K562 (cell line): ENCODE measurements around the gene ARFGEF3. TPM values are rescaled to one million over a fixed set of nuclear protein-coding genes. Genes with fewer than 3 reads are reported as not detected.

ENCODE experiments used
- ATAC-seq: fragments of 200-7000 bp; cut with Tn5 transposase; 3 replicates; pipeline ENCODE4 v1.9.1; 2020; ENCODE audit warnings: moderate library complexity
- BruUV-seq: library from RNA; stranded (reverse); fragments of 400-500 nt; replicated peaks from 2 replicates; lab custom pipeline; 2021; lab: Mats Ljungman, UMichigan
- CTCF ChIA-PET: fragments of 300-600 bp; formaldehyde crosslinking; extraction: SDS; loops from one replicate; lab custom pipeline; 2021; ENCODE audit warnings: low intra/inter-chr PET ratio; lab: Yijun Ruan, JAX
- POLR2A ChIA-PET: fragments of 300-600, 350-650 bp; sonication (Branson Sonifier 250); formaldehyde crosslinking; extraction: SDS; loops from one replicate; lab custom pipeline; 2021; ENCODE audit warnings: antibody characterized with exemption, inconsistent platforms; lab: Yijun Ruan, JAX
- DNase-seq, 4 experiments: peaks; one replicate each; pipeline versions ENCODE4 v3.0.0 to v3.0.0-alpha.2; 2011 to 2018; ENCODE audit warnings: low spot score in 3 of 4, mixed read lengths in 3 of 4; ENCODE audit errors: extremely low read depth in 1 of 4
- FAIRE-seq: peaks from 2 replicates; lab custom pipeline; 2011; peaks lifted over from hg19 to GRCh38; lab: Jason Lieb, UNC
- H2AFZ ChIP-seq: 2 replicates; pipeline ENCODE4 v1.6.0; 2011; ENCODE audit warnings: low read depth, low read length, control low read depth, inconsistent platforms
- H3K27ac ChIP-seq: fragments of 200-600 bp; 3 replicates; pipeline ENCODE4 v1.8.0; 2011; ENCODE audit warnings: low read depth, mild to moderate bottlenecking, control low read depth, inconsistent platforms, low read length, moderate library complexity, mixed read lengths; ENCODE audit errors: extremely low read depth
- H3K27me3 ChIP-seq, 2 experiments: fragments of 300-600 bp in 1 of 2; 2 replicates in 1 of 2; 3 replicates in 1 of 2; pipeline versions ENCODE4 v1.6.0 to v1.8.0; 2011; ENCODE audit warnings: inconsistent platforms in 2 of 2, low read length in 2 of 2, mild to moderate bottlenecking in 1 of 2, mixed read lengths in 1 of 2, moderate library complexity in 1 of 2; ENCODE audit not compliant: control insufficient read depth in 2 of 2, insufficient read depth in 2 of 2
- H3K36me3 ChIP-seq: fragments of 300-600 bp; 3 replicates; pipeline ENCODE4 v1.8.0; 2011; ENCODE audit warnings: mild to moderate bottlenecking, low read length, inconsistent platforms; ENCODE audit not compliant: control insufficient read depth, insufficient read depth
- H3K4me1 ChIP-seq, 2 experiments: fragments of 200-600 bp in 1 of 2; replicated peaks in 1 of 2; 2 replicates in 1 of 2; 3 replicates in 1 of 2; pipeline versions ENCODE4 v1.5.1 to v1.8.0; 2011; ENCODE audit warnings: inconsistent platforms in 2 of 2, low read length in 2 of 2, mild to moderate bottlenecking in 1 of 2, mixed read lengths in 1 of 2, moderate library complexity in 1 of 2; ENCODE audit not compliant: control insufficient read depth in 2 of 2, insufficient read depth in 2 of 2
- H3K4me2 ChIP-seq: 2 replicates; pipeline ENCODE4 v1.6.1; 2011; ENCODE audit warnings: low read length, control low read depth, inconsistent platforms, mixed read lengths; ENCODE audit not compliant: insufficient read depth
- H3K4me3 ChIP-seq: fragments of 200-600 bp; sonication (generic), shearing (Covaris generic); 2 replicates; pipeline ENCODE4 v1.5.1; 2016; ENCODE audit warnings: control low read depth, inconsistent platforms
- H3K79me2 ChIP-seq: fragments of 200-600 bp; 3 replicates; pipeline ENCODE4 v1.8.0; 2011; ENCODE audit warnings: low read length, inconsistent platforms; ENCODE audit not compliant: control insufficient read depth, insufficient read depth
- H3K9ac ChIP-seq, 2 experiments: 2 replicates each; pipeline versions ENCODE4 v1.6.0 to v1.6.1; 2011; ENCODE audit warnings: low read depth in 2 of 2, low read length in 2 of 2, control low read depth in 1 of 2, inconsistent platforms in 1 of 2, mild to moderate bottlenecking in 1 of 2, mixed read lengths in 1 of 2; ENCODE audit not compliant: insufficient read depth in 1 of 2
- H3K9me1 ChIP-seq: one replicate; pipeline ENCODE4 v1.6.0; 2011; ENCODE audit warnings: inconsistent platforms, mild to moderate bottlenecking, low read length, moderate library complexity; ENCODE audit not compliant: control insufficient read depth, insufficient read depth
- H3K9me3 ChIP-seq: replicated peaks from 2 replicates; pipeline ENCODE4 v1.5.1; 2011; ENCODE audit warnings: low read depth, low read length, inconsistent platforms; ENCODE audit not compliant: control insufficient read depth, insufficient read depth
- H4K20me1 ChIP-seq: replicated peaks from 2 replicates; pipeline ENCODE4 v1.6.1; 2011; ENCODE audit warnings: low read length, inconsistent platforms, mixed read lengths; ENCODE audit not compliant: control insufficient read depth, insufficient read depth
- ETS2 ChIP-seq: IDR thresholded peaks from 2 replicates; pipeline ENCODE4 v1.6.1; 2016; ENCODE audit warnings: borderline replicate concordance, missing genetic modification characterization, mild to moderate bottlenecking, moderate library complexity, missing compliant biosample characterization; ENCODE audit not compliant: poor library complexity, severe bottlenecking
- OTX1 ChIP-seq: fragments of 450-650 bp; formaldehyde crosslinking; IDR thresholded peaks from 2 replicates; pipeline ENCODE4 v1.4.0; 2022; ENCODE audit warnings: mild to moderate bottlenecking
- PYGO2 ChIP-seq: fragments of 450-650 bp; IDR thresholded peaks from 2 replicates; pipeline ENCODE4 v1.6.1; 2016; ENCODE audit warnings: mild to moderate bottlenecking, missing genetic modification characterization, moderate library complexity, missing compliant biosample characterization
- ZBTB17 ChIP-seq: fragments of 450-650 bp; formaldehyde crosslinking; IDR thresholded peaks from 2 replicates; pipeline ENCODE4 v1.4.0; 2020; ENCODE audit warnings: mild to moderate bottlenecking
- WGBS: fragments of 100-300 bp; shearing (Covaris generic); methylation state at CpG from one replicate; pipeline ENCODE4 v1.1.6; 2016; ENCODE audit warnings: low coverage, mixed read lengths; ENCODE audit not compliant: insufficient coverage; ENCODE audit errors: missing lambda C conversion rate; 5-methylcytosine and 5-hydroxymethylcytosine counted together
- in situ Hi-C: fragments of 300-500 bp; cut with MboI; formaldehyde crosslinking; loops from 4 replicates; pipeline ENCODE4 v1.15.0; 2018; ENCODE audit warnings: inconsistent platforms, mixed read lengths
- intact Hi-C: fragments of 100-400 bp; cut with micrococcal nuclease; formaldehyde crosslinking; loops from 2 replicates; pipeline ENCODE4 v1.14.2; 2022
- polyA plus RNA-seq, 8 experiments: library from polyadenylated mRNA; depleted of rRNA in 4 of 8; stranded (reverse) in 5 of 8; unstranded in 3 of 8; fragments of >200 nt; fragmentation: Nextera tagmentation in 2 of 8; fragmentation: Illumina TruSeq in 1 of 8; extraction: Ambion mirVana in 2 of 8; extraction: Trizol in 1 of 8; gene quantifications; 2 replicates each; pipeline versions ENCODE4 v1.2.1 to v1.2.3, GENCODE V29; 2011 to 2014; ENCODE audit warnings: inconsistent platforms in 1 of 8, missing spikeins in 1 of 8
- total RNA-seq, 7 experiments: library from RNA; depleted of rRNA in 6 of 7; stranded (reverse); fragments of >200 nt in 6 of 7; fragmentation: Illumina TruSeq in 2 of 7; extraction: Trizol in 2 of 7; gene quantifications; 2 replicates each; pipeline versions ENCODE4 v1.2.1 to v1.2.3, GENCODE V29; 2011 to 2021; ENCODE audit warnings: low replicate concordance in 1 of 7
- TF ChIP-seq, protein P1 (sequence below): sonication (generic); formaldehyde crosslinking; IDR thresholded peaks from 2 replicates; pipeline ENCODE4 v1.5.0; 2020; ENCODE audit warnings: missing genetic modification reagents
- TF ChIP-seq, protein P2 (sequence below), 2 experiments: fragments of 450-650 bp; IDR thresholded peaks; 2 replicates each; pipeline ENCODE4 v1.6.1; 2018; ENCODE audit warnings: mild to moderate bottlenecking in 2 of 2, low read depth in 1 of 2; ENCODE audit not compliant: partially characterized antibody in 2 of 2
- TF ChIP-seq, protein P3 (sequence below): fragments of 250-450 bp; sonication (Bioruptor Pico); IDR thresholded peaks from 2 replicates; pipeline ENCODE4 v1.5.0; 2021; ENCODE audit warnings: mild to moderate bottlenecking, moderate library complexity
- TF ChIP-seq, protein P4 (sequence below): fragments of 450-650 bp; IDR thresholded peaks from 2 replicates; pipeline ENCODE4 v1.6.1; 2016; ENCODE audit warnings: borderline replicate concordance

Gene ARFGEF3
- total and polyA plus RNA-seq, 9 of the 15 experiments (the other 6 are each of a cell fraction or from before 2014, with no cell fraction given): under 0.01 to 0.02 TPM; not detected in 7

DNA sequence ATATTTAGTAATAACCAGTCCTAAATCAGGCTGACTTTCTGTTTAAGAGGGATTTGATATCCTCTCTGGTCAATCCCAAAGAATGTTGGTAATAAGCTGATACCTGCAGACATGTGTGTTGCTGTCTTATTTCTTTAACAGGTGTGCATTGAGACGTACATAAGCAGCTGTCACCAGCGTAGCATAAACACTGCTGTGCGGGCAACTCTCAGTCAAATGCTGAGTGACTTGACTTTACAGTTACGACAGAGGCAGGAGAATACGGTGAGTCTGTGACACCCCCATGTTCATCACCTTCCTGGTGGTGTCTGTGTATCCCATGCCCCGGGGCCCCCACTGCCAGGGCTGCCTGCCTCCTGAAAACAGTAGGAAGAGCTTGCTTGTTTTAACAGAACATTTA is 76.6 kb downstream of the ARFGEF3 start:
- DNase-seq: no peak
- TF ChIP-seq, protein P1, sequence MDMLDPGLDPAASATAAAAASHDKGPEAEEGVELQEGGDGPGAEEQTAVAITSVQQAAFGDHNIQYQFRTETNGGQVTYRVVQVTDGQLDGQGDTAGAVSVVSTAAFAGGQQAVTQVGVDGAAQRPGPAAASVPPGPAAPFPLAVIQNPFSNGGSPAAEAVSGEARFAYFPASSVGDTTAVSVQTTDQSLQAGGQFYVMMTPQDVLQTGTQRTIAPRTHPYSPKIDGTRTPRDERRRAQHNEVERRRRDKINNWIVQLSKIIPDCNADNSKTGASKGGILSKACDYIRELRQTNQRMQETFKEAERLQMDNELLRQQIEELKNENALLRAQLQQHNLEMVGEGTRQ (CRISPR knock-in tag): no peak
- TF ChIP-seq ZBTB17 (CRISPR knock-in tag): no peak
- no peak for TF ChIP-seq ETS2 (tag)
- TF ChIP-seq, protein P2, sequence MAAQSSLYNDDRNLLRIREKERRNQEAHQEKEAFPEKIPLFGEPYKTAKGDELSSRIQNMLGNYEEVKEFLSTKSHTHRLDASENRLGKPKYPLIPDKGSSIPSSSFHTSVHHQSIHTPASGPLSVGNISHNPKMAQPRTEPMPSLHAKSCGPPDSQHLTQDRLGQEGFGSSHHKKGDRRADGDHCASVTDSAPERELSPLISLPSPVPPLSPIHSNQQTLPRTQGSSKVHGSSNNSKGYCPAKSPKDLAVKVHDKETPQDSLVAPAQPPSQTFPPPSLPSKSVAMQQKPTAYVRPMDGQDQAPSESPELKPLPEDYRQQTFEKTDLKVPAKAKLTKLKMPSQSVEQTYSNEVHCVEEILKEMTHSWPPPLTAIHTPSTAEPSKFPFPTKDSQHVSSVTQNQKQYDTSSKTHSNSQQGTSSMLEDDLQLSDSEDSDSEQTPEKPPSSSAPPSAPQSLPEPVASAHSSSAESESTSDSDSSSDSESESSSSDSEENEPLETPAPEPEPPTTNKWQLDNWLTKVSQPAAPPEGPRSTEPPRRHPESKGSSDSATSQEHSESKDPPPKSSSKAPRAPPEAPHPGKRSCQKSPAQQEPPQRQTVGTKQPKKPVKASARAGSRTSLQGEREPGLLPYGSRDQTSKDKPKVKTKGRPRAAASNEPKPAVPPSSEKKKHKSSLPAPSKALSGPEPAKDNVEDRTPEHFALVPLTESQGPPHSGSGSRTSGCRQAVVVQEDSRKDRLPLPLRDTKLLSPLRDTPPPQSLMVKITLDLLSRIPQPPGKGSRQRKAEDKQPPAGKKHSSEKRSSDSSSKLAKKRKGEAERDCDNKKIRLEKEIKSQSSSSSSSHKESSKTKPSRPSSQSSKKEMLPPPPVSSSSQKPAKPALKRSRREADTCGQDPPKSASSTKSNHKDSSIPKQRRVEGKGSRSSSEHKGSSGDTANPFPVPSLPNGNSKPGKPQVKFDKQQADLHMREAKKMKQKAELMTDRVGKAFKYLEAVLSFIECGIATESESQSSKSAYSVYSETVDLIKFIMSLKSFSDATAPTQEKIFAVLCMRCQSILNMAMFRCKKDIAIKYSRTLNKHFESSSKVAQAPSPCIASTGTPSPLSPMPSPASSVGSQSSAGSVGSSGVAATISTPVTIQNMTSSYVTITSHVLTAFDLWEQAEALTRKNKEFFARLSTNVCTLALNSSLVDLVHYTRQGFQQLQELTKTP (IDR thresholded peaks at IDR 0.05; ENCODE audit: low read depth in 1 of 2, partially characterized antibody in 2 of 2): no peak
- TF ChIP-seq OTX1: no peak
- TF ChIP-seq, protein P3, sequence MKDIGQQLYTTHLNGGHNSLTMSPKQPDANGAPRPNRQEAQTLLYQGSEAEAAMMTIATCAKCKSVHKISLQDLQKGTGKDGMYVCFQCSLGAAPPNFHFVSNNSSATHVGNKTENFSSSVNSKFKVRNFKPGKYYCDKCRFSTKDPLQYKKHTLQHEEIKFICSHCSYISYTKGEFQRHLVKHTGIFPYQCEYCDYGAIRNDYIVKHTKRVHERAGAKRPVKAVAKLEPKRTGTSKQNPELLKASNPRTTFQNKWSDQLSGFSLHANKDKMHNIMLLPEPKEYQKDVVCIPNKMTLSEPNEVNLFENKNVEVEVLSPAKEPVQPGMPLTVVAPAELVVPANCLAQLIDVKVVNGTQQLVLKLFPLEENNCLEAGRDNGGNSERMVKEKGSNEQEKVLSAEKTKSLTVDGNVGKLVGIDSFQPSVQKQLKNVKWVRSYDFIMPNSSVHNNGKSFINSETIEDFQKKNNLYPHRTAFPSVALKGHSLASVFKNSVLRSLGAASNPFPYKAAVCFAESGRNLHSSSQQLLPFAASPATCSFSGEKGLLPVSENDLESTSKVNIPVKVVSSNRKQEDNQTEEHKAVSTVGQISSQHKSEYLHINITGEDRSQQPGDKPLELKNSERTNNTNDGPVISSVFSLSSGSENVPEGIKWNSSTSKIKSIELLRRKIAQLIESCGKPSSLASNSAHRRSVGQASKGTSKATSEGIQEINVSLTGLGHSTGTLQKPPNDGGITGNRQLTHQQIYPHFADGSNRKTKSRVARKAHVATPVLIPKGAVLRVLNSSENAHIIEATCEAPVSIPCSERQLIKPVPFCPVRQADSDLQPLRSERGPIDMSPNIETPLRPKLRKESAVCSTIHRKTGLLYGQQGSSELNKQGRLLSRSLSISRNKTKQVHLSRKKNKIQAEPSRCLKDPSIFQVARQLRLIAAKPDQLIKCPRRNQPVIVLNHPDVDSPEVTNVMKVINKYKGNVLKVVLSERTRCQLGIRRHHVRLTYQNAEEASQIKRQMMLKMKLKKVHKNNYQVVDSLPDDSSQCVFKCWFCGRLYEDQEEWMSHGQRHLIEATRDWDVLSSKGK (CRISPR knock-in tag): no peak
- TF ChIP-seq PYGO2: no peak
- TF ChIP-seq, protein P4, sequence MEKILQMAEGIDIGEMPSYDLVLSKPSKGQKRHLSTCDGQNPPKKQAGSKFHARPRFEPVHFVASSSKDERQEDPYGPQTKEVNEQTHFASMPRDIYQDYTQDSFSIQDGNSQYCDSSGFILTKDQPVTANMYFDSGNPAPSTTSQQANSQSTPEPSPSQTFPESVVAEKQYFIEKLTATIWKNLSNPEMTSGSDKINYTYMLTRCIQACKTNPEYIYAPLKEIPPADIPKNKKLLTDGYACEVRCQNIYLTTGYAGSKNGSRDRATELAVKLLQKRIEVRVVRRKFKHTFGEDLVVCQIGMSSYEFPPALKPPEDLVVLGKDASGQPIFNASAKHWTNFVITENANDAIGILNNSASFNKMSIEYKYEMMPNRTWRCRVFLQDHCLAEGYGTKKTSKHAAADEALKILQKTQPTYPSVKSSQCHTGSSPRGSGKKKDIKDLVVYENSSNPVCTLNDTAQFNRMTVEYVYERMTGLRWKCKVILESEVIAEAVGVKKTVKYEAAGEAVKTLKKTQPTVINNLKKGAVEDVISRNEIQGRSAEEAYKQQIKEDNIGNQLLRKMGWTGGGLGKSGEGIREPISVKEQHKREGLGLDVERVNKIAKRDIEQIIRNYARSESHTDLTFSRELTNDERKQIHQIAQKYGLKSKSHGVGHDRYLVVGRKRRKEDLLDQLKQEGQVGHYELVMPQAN: no peak

More for the DNA sequence above, 76.6 kb downstream of the ARFGEF3 start:
- POLR2A ChIA-PET: no interaction called here
- Histone ChIP-seq H3K4me1 (no peaks in the 10 kb centered on the region), H3K36me3 (no peaks in the 10 kb centered on the region), H2AFZ (no peak overlapping the region), H3K27ac (no peak overlapping the region), H4K20me1 (no peaks in the 10 kb centered on the region), H3K9ac (no peak overlapping the region), H3K4me2 (no peak overlapping the region), H3K79me2 (no peaks in the 10 kb centered on the region), H3K27me3 (peaks cover 0 to 10% of the 10 kb centered on the region in 2 experiments; a peak in 4 of 5 replicates), H3K4me3 (no peak overlapping the region), H3K9me1 (no peaks in the 10 kb centered on the region), H3K9me3 (no peaks in the 10 kb centered on the region)
- no peak for ATAC-seq
- 1% methylated on average over 6 of the region's 6 CpGs for WGBS
- no TSS peak for BruUV-seq
- CTCF ChIA-PET: no interaction called here
- no peak for FAIRE-seq
- intact Hi-C loops (no loop called here), in situ Hi-C loops (no loop called here)
